HepG2 (cell line): ENCODE data around the gene TMCC1. TPM values are rescaled to one million over a fixed set of nuclear protein-coding genes. Genes with fewer than 3 reads are reported as not detected.

ENCODE experiments used
- ARID2 ChIP-seq: sonication (generic); formaldehyde crosslinking; IDR thresholded peaks from 2 replicates; pipeline ENCODE4 v1.8.1; 2022; ENCODE audit warnings: mild to moderate bottlenecking, missing genetic modification reagents, borderline replicate concordance
- ATF5 ChIP-seq: sonication (generic); formaldehyde crosslinking; IDR thresholded peaks from 2 replicates; pipeline ENCODE4 v1.4.0; 2020; ENCODE audit warnings: mild to moderate bottlenecking, low read depth, missing genetic modification reagents
- CBX1 ChIP-seq: IDR thresholded peaks from one replicate; pipeline ENCODE4 v1.6.1; 2016; ENCODE audit warnings: antibody characterized with exemption, low read depth
- CBX2 ChIP-seq, 2 experiments: fragments of 200-600 bp in 1 of 2; sonication (generic); formaldehyde crosslinking in 1 of 2; IDR thresholded peaks; 2 replicates each; pipeline versions ENCODE4 v1.7.0 to v1.8.1; 2018 to 2022; ENCODE audit warnings: low read depth in 2 of 2, low read length in 1 of 2, mild to moderate bottlenecking in 1 of 2, missing genetic modification reagents in 1 of 2
- DDIT3 ChIP-seq: sonication (generic); formaldehyde crosslinking; IDR thresholded peaks from 2 replicates; pipeline ENCODE4 v1.4.0; 2020; ENCODE audit warnings: mild to moderate bottlenecking, missing genetic modification reagents
- HCFC1 ChIP-seq: fragments of 150-350 bp; IDR thresholded peaks from 2 replicates; pipeline ENCODE4 v1.6.1; 2014; ENCODE audit warnings: low read depth, low read length
- HIVEP1 ChIP-seq: sonication (generic); formaldehyde crosslinking; IDR thresholded peaks from 2 replicates; pipeline ENCODE4 v1.4.0; 2020; ENCODE audit warnings: mild to moderate bottlenecking, missing genetic modification reagents
- MXD4 ChIP-seq: IDR thresholded peaks from 2 replicates; pipeline ENCODE4 v1.6.1; 2016; ENCODE audit warnings: mild to moderate bottlenecking, missing biosample characterization, missing genetic modification reagents
- RBAK ChIP-seq: sonication (generic); formaldehyde crosslinking; IDR thresholded peaks from 2 replicates; pipeline ENCODE4 v1.5.1; 2020; ENCODE audit warnings: mild to moderate bottlenecking, missing genetic modification reagents
- SMYD3 ChIP-seq: sonication (generic); formaldehyde crosslinking; IDR thresholded peaks from 2 replicates; pipeline ENCODE4 v1.8.1; 2023; ENCODE audit warnings: mild to moderate bottlenecking, missing genetic modification reagents
- SP1 ChIP-seq, 2 experiments: fragments of 450-650 bp in 1 of 2; sonication (generic) in 1 of 2; formaldehyde crosslinking in 1 of 2; IDR thresholded peaks; 2 replicates each; pipeline versions ENCODE4 v1.4.0 to v1.6.1; 2016 to 2020; ENCODE audit warnings: missing genetic modification reagents in 1 of 2
- TBP ChIP-seq: sonication (generic); formaldehyde crosslinking; IDR thresholded peaks from 2 replicates; pipeline ENCODE4 v1.5.0; 2020; ENCODE audit warnings: missing genetic modification reagents
- TBX3 ChIP-seq: fragments of 450-650 bp; IDR thresholded peaks from 2 replicates; pipeline ENCODE4 v1.6.1; 2017; ENCODE audit warnings: antibody characterized with exemption, mild to moderate bottlenecking, inconsistent platforms, borderline replicate concordance
- ZNF121 ChIP-seq: sonication (generic); formaldehyde crosslinking; IDR thresholded peaks from 2 replicates; pipeline ENCODE4 v1.5.0; 2020; ENCODE audit warnings: mild to moderate bottlenecking, missing genetic modification reagents
- ZNF24 ChIP-seq: fragments of 450-650 bp; IDR thresholded peaks from 2 replicates; pipeline ENCODE4 v1.6.1; 2017; ENCODE audit warnings: antibody characterized with exemption, mild to moderate bottlenecking
- ZNF30 ChIP-seq: sonication (generic); formaldehyde crosslinking; IDR thresholded peaks from 2 replicates; pipeline ENCODE4 v1.5.0; 2020; ENCODE audit warnings: mild to moderate bottlenecking, missing genetic modification reagents
- ZNF550 ChIP-seq: sonication (generic); formaldehyde crosslinking; IDR thresholded peaks from 2 replicates; pipeline ENCODE4 v1.4.0; 2020; ENCODE audit warnings: mild to moderate bottlenecking, missing genetic modification reagents, borderline replicate concordance
- ZNF563 ChIP-seq: sonication (generic); formaldehyde crosslinking; IDR thresholded peaks from 2 replicates; pipeline ENCODE4 v1.8.0; 2022; ENCODE audit warnings: mild to moderate bottlenecking, moderate library complexity, missing genetic modification reagents
- polyA plus RNA-seq, 8 experiments: library from polyadenylated mRNA; depleted of rRNA in 3 of 8; stranded (reverse) in 7 of 8; unstranded in 1 of 8; fragments of >200 nt; fragmentation: Illumina TruSeq in 4 of 8; extraction: Trizol in 4 of 8; gene quantifications; 2 replicates each; pipeline versions ENCODE4 v1.2.1 to v1.2.3, GENCODE V29; 2011 to 2016; ENCODE audit warnings: low read depth in 4 of 8, missing spikeins in 1 of 8, mixed read lengths in 1 of 8; ENCODE audit not compliant: insufficient read depth in 1 of 8
- total RNA-seq, 5 experiments: library from RNA; depleted of rRNA; stranded (reverse); fragments of >200 nt; fragmentation: Illumina TruSeq; extraction: Trizol; gene quantifications; 2 replicates each; pipeline ENCODE4 v1.2.3, GENCODE V29; 2016; ENCODE audit warnings: low read depth in 1 of 5
- TF ChIP-seq, protein P1 (sequence below): sonication (generic); formaldehyde crosslinking; IDR thresholded peaks from 2 replicates; pipeline ENCODE4 v1.5.1; 2020; ENCODE audit warnings: mild to moderate bottlenecking, missing genetic modification reagents, borderline replicate concordance
- TF ChIP-seq, protein P2 (sequence below): sonication (generic); formaldehyde crosslinking; IDR thresholded peaks from 2 replicates; pipeline ENCODE4 v1.5.0; 2020; ENCODE audit warnings: missing genetic modification reagents
- TF ChIP-seq, protein P3 (sequence below): sonication (generic); formaldehyde crosslinking; IDR thresholded peaks from 2 replicates; pipeline ENCODE4 v1.4.0; 2020; ENCODE audit warnings: missing genetic modification reagents

Gene TMCC1
- total and polyA plus RNA-seq, 2 of the 13 experiments (the other 11 are each of a cell fraction or from before 2014, with no cell fraction given): 12.1 to 264 TPM

DNA sequence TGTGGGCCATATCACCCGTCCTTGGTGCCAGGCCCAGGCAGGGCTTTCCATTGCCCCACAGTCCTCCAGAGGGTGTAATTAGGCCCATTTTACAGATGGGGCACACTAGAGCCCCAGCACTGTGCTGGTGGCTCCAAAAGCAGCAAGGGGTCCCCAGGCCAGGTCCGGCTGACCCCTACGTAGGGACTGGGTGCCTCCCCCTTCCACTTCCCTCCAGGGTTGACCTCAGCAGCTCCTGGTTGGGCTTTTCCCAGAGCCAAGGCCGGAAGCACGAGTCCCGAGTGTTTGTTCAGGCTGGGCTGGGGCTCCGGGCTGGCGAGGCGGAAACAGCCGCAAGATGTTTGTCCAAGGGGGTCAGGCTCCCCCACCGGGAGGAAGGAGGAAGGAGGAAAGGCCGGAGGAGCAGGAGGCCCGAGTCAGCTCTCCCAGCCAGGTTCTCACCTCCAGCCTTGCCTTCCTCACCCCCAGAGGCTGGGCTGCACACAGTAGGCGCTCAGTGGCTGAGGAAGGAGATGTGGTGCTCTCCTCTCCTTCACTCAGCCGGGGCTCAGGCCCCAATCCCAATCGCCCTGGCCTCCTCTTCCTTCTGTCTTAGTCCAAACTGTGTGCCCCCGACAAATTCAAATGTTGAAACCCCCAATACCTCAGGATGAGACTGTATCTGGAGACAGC lies 269.9 kb downstream of the TMCC1 start (continued):
- TF ChIP-seq, protein P1, sequence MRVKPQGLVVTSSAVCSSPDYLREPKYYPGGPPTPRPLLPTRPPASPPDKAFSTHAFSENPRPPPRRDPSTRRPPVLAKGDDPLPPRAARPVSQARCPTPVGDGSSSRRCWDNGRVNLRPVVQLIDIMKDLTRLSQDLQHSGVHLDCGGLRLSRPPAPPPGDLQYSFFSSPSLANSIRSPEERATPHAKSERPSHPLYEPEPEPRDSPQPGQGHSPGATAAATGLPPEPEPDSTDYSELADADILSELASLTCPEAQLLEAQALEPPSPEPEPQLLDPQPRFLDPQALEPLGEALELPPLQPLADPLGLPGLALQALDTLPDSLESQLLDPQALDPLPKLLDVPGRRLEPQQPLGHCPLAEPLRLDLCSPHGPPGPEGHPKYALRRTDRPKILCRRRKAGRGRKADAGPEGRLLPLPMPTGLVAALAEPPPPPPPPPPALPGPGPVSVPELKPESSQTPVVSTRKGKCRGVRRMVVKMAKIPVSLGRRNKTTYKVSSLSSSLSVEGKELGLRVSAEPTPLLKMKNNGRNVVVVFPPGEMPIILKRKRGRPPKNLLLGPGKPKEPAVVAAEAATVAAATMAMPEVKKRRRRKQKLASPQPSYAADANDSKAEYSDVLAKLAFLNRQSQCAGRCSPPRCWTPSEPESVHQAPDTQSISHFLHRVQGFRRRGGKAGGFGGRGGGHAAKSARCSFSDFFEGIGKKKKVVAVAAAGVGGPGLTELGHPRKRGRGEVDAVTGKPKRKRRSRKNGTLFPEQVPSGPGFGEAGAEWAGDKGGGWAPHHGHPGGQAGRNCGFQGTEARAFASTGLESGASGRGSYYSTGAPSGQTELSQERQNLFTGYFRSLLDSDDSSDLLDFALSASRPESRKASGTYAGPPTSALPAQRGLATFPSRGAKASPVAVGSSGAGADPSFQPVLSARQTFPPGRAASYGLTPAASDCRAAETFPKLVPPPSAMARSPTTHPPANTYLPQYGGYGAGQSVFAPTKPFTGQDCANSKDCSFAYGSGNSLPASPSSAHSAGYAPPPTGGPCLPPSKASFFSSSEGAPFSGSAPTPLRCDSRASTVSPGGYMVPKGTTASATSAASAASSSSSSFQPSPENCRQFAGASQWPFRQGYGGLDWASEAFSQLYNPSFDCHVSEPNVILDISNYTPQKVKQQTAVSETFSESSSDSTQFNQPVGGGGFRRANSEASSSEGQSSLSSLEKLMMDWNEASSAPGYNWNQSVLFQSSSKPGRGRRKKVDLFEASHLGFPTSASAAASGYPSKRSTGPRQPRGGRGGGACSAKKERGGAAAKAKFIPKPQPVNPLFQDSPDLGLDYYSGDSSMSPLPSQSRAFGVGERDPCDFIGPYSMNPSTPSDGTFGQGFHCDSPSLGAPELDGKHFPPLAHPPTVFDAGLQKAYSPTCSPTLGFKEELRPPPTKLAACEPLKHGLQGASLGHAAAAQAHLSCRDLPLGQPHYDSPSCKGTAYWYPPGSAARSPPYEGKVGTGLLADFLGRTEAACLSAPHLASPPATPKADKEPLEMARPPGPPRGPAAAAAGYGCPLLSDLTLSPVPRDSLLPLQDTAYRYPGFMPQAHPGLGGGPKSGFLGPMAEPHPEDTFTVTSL (CRISPR knock-in tag): no peak; the same call in 1 of the 2 replicates
- TF ChIP-seq DDIT3 (CRISPR knock-in tag) (no peak), ZNF24 (no peak), TBX3 (no peak), CBX1 (no peak), ZNF563 (CRISPR knock-in tag) (peak; percentile 53; the same call in 1 of the 2 replicates), ATF5 (CRISPR knock-in tag) (no peak), HIVEP1 (0 out of 2 replicates have a peak, but pooled peaks have one; percentile 13), HCFC1 (no peak), MXD4 (CRISPR knock-in tag) (no peak), CBX2 (IDR thresholded peaks at IDR 0.05; ENCODE audit: low read depth, low read length) (no peak), CBX2 (CRISPR knock-in tag; IDR thresholded peaks at IDR 0.05; ENCODE audit: low read depth) (no peak), ZNF30 (no peak), ZNF121 (CRISPR knock-in tag) (no peak), RBAK (no peak), SMYD3 (CRISPR knock-in tag) (no peak), ARID2 (CRISPR knock-in tag) (no peak), SP1 (IDR thresholded peaks at IDR 0.05) (no peak), SP1 (CRISPR knock-in tag; IDR thresholded peaks at IDR 0.05) (no peak), ZNF550 (CRISPR knock-in tag) (no peak), TBP (no peak)
- TF ChIP-seq, protein P2, sequence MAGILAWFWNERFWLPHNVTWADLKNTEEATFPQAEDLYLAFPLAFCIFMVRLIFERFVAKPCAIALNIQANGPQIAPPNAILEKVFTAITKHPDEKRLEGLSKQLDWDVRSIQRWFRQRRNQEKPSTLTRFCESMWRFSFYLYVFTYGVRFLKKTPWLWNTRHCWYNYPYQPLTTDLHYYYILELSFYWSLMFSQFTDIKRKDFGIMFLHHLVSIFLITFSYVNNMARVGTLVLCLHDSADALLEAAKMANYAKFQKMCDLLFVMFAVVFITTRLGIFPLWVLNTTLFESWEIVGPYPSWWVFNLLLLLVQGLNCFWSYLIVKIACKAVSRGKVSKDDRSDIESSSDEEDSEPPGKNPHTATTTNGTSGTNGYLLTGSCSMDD (CRISPR knock-in tag): no peak
- TF ChIP-seq, protein P3, sequence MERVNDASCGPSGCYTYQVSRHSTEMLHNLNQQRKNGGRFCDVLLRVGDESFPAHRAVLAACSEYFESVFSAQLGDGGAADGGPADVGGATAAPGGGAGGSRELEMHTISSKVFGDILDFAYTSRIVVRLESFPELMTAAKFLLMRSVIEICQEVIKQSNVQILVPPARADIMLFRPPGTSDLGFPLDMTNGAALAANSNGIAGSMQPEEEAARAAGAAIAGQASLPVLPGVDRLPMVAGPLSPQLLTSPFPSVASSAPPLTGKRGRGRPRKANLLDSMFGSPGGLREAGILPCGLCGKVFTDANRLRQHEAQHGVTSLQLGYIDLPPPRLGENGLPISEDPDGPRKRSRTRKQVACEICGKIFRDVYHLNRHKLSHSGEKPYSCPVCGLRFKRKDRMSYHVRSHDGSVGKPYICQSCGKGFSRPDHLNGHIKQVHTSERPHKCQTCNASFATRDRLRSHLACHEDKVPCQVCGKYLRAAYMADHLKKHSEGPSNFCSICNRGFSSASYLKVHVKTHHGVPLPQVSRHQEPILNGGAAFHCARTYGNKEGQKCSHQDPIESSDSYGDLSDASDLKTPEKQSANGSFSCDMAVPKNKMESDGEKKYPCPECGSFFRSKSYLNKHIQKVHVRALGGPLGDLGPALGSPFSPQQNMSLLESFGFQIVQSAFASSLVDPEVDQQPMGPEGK (CRISPR knock-in tag): peak; percentile 89
